ENCODE data around the gene OSGIN1.

Gene OSGIN1

GRCh38 chr16:83995754-83996153 lies 42.7 kb downstream of the OSGIN1 start:
- Histone ChIP-seq H3K36me3 (ENCODE audit: insufficient read depth, low read length) (no peaks in the 10 kb centered on the region), H3K9ac (ENCODE audit: low read depth, low read length) (no peak overlapping the region), H3K4me1 (ENCODE audit: insufficient read depth, low read length) (peaks cover 3% of the 10 kb centered on the region; the same call in 1 of the 2 replicates), H3K9me3 (ENCODE audit: control insufficient read depth, insufficient read depth, low read length) (no peaks in the 10 kb centered on the region)

- Histone ChIP-seq H3K9me3 (ENCODE audit: control insufficient read depth, insufficient read depth, low read length) (no peaks in the 10 kb centered on the region), H3K4me1 (ENCODE audit: insufficient read depth, low read length) (peaks cover 10% of the 10 kb centered on the region; the same call in 1 of the 2 replicates), H3K9ac (ENCODE audit: low read depth, low read length) (no peak overlapping the region), H3K36me3 (ENCODE audit: insufficient read depth, low read length) (no peaks in the 10 kb centered on the region)
Observed at GRCh38 chr16:83996481-83997252, 43.6 kb downstream of the OSGIN1 start.

- Histone ChIP-seq H3K9me3 (ENCODE audit: control insufficient read depth, insufficient read depth, low read length) (no peaks in the 10 kb centered on the region), H3K9ac (ENCODE audit: low read depth, low read length) (no peak overlapping the region), H3K4me1 (ENCODE audit: insufficient read depth, low read length) (peaks cover 10% of the 10 kb centered on the region; the same call in 1 of the 2 replicates), H3K36me3 (ENCODE audit: insufficient read depth, low read length) (no peaks in the 10 kb centered on the region)
Observed at GRCh38 chr16:83998091-83998490, 45.1 kb downstream of the OSGIN1 start.

- H3K9ac ChIP-seq (ENCODE audit: low read depth, low read length), result no peak overlapping the region
- no peaks in the 10 kb centered on the region for H3K36me3 ChIP-seq (ENCODE audit: insufficient read depth, low read length)
- H3K4me1 ChIP-seq (ENCODE audit: insufficient read depth, low read length), result peaks cover 10% of the 10 kb centered on the region; the same call in 1 of the 2 replicates
- no peaks in the 10 kb centered on the region for H3K9me3 ChIP-seq (ENCODE audit: control insufficient read depth, insufficient read depth, low read length)
Observed at GRCh38 chr16:84000989-84001642, 48.1 kb downstream of the OSGIN1 start.

GRCh38 chr16:84001726-84002125 lies 48.7 kb downstream of the OSGIN1 start:
- Histone ChIP-seq H3K9ac (ENCODE audit: low read depth, low read length) (no peak overlapping the region), H3K9me3 (ENCODE audit: control insufficient read depth, insufficient read depth, low read length) (no peaks in the 10 kb centered on the region), H3K4me1 (ENCODE audit: insufficient read depth, low read length) (peaks cover 10% of the 10 kb centered on the region; the same call in 1 of the 2 replicates), H3K36me3 (ENCODE audit: insufficient read depth, low read length) (no peaks in the 10 kb centered on the region)

GRCh38 chr16:84003038-84003437 lies 50.0 kb downstream of the OSGIN1 start:
- no peaks in the 10 kb centered on the region for H3K9me3 ChIP-seq (ENCODE audit: control insufficient read depth, insufficient read depth, low read length)
- no peak overlapping the region for H3K9ac ChIP-seq (ENCODE audit: low read depth, low read length)
- peaks cover 10% of the 10 kb centered on the region; the same call in 1 of the 2 replicates for H3K4me1 ChIP-seq (ENCODE audit: insufficient read depth, low read length)
- H3K36me3 ChIP-seq (ENCODE audit: insufficient read depth, low read length), result no peaks in the 10 kb centered on the region

GRCh38 chr16:84004442-84004841 lies 51.4 kb downstream of the OSGIN1 start:
- Histone ChIP-seq H3K36me3 (ENCODE audit: insufficient read depth, low read length) (no peaks in the 10 kb centered on the region), H3K4me1 (ENCODE audit: insufficient read depth, low read length) (peaks cover 10% of the 10 kb centered on the region; the same call in 1 of the 2 replicates), H3K9ac (ENCODE audit: low read depth, low read length) (no peak overlapping the region), H3K9me3 (ENCODE audit: control insufficient read depth, insufficient read depth, low read length) (no peaks in the 10 kb centered on the region)

GRCh38 chr16:84005391-84005790 lies 52.4 kb downstream of the OSGIN1 start:
- Histone ChIP-seq H3K9ac (ENCODE audit: low read depth, low read length) (no peak overlapping the region), H3K36me3 (ENCODE audit: insufficient read depth, low read length) (no peaks in the 10 kb centered on the region), H3K4me1 (ENCODE audit: insufficient read depth, low read length) (peaks cover 10% of the 10 kb centered on the region; the same call in 1 of the 2 replicates), H3K9me3 (ENCODE audit: control insufficient read depth, insufficient read depth, low read length) (no peaks in the 10 kb centered on the region)

- no peaks in the 10 kb centered on the region for H3K9me3 ChIP-seq (ENCODE audit: control insufficient read depth, insufficient read depth, low read length)
- H3K9ac ChIP-seq (ENCODE audit: low read depth, low read length), result no peak overlapping the region
- no peaks in the 10 kb centered on the region for H3K4me1 ChIP-seq (ENCODE audit: insufficient read depth, low read length)
- H3K36me3 ChIP-seq (ENCODE audit: insufficient read depth, low read length), result no peaks in the 10 kb centered on the region
Observed at GRCh38 chr16:84007520-84007919, 54.5 kb downstream of the OSGIN1 start.

- Histone ChIP-seq H3K36me3 (ENCODE audit: insufficient read depth, low read length) (no peaks in the 10 kb centered on the region), H3K9me3 (ENCODE audit: control insufficient read depth, insufficient read depth, low read length) (no peaks in the 10 kb centered on the region), H3K9ac (ENCODE audit: low read depth, low read length) (no peak overlapping the region), H3K4me1 (ENCODE audit: insufficient read depth, low read length) (no peaks in the 10 kb centered on the region)
Observed at GRCh38 chr16:84007965-84008364, 54.9 kb downstream of the OSGIN1 start.

- Histone ChIP-seq H3K36me3 (ENCODE audit: insufficient read depth, low read length) (no peaks in the 10 kb centered on the region), H3K9ac (ENCODE audit: low read depth, low read length) (no peak overlapping the region), H3K9me3 (ENCODE audit: control insufficient read depth, insufficient read depth, low read length) (no peaks in the 10 kb centered on the region), H3K4me1 (ENCODE audit: insufficient read depth, low read length) (no peaks in the 10 kb centered on the region)
Observed at GRCh38 chr16:84009282-84009681, 56.2 kb downstream of the OSGIN1 start.

GRCh38 chr16:84013787-84014569 lies 60.9 kb downstream of the OSGIN1 start:
- Histone ChIP-seq H3K36me3 (ENCODE audit: insufficient read depth, low read length) (no peaks in the 10 kb centered on the region), H3K4me1 (ENCODE audit: insufficient read depth, low read length) (no peaks in the 10 kb centered on the region), H3K9ac (ENCODE audit: low read depth, low read length) (no peak overlapping the region), H3K9me3 (ENCODE audit: control insufficient read depth, insufficient read depth, low read length) (no peaks in the 10 kb centered on the region)

- Histone ChIP-seq H3K4me1 (ENCODE audit: insufficient read depth, low read length) (no peaks in the 10 kb centered on the region), H3K9ac (ENCODE audit: low read depth, low read length) (no peak overlapping the region), H3K9me3 (ENCODE audit: control insufficient read depth, insufficient read depth, low read length) (no peaks in the 10 kb centered on the region), H3K36me3 (ENCODE audit: insufficient read depth, low read length) (no peaks in the 10 kb centered on the region)
Observed at GRCh38 chr16:84014570-84015327, 61.7 kb downstream of the OSGIN1 start.

- Histone ChIP-seq H3K9me3 (ENCODE audit: control insufficient read depth, insufficient read depth, low read length) (peaks cover 1% of the 10 kb centered on the region; the same call in 1 of the 2 replicates), H3K36me3 (ENCODE audit: insufficient read depth, low read length) (no peaks in the 10 kb centered on the region), H3K4me1 (ENCODE audit: insufficient read depth, low read length) (no peaks in the 10 kb centered on the region), H3K9ac (ENCODE audit: low read depth, low read length) (no peak overlapping the region)
Observed at GRCh38 chr16:84015399-84015798, 62.4 kb downstream of the OSGIN1 start.

All from ES-I3 (cell line).